ENCODE measurements around the gene PDE6B.

PDE6B gene

GRCh38 chr4:650461-650860, 25.1 kb downstream of the PDE6B start:
- TF ChIP-seq CTCF (IDR thresholded peaks at IDR 0.05; ENCODE audit: low read depth, low read length), result no peak
- no peak for DNase-seq (ENCODE audit: low read depth in 2 of 2)
- H3K4me3 ChIP-seq (replicated peaks in 1 of 2; ENCODE audit: low read depth in 2 of 2, low read length in 2 of 2), result no peak overlapping the region

- no peak for TF ChIP-seq CTCF (IDR thresholded peaks at IDR 0.05; ENCODE audit: low read depth, low read length)
- H3K4me3 ChIP-seq (replicated peaks in 1 of 2; ENCODE audit: low read depth in 2 of 2, low read length in 2 of 2), result no peak overlapping the region
- DNase-seq (ENCODE audit: low read depth in 2 of 2), result no peak
Measured at GRCh38 chr4:650951-651883, 25.8 kb downstream of the PDE6B start.

- TF ChIP-seq CTCF (IDR thresholded peaks at IDR 0.05; ENCODE audit: low read depth, low read length), result no peak
- no peak overlapping the region for H3K4me3 ChIP-seq (replicated peaks in 1 of 2; ENCODE audit: low read depth in 2 of 2, low read length in 2 of 2)
- no peak for DNase-seq (ENCODE audit: low read depth in 2 of 2)
Measured at GRCh38 chr4:651884-652642, 26.7 kb downstream of the PDE6B start.

- no peak for DNase-seq (ENCODE audit: low read depth in 2 of 2)
- no peak for TF ChIP-seq CTCF (IDR thresholded peaks at IDR 0.05; ENCODE audit: low read depth, low read length)
- H3K4me3 ChIP-seq (replicated peaks in 1 of 2; ENCODE audit: low read depth in 2 of 2, low read length in 2 of 2), result no peak overlapping the region
Measured at GRCh38 chr4:653080-653821, 27.9 kb downstream of the PDE6B start.

GRCh38 chr4:653831-654502, 28.6 kb downstream of the PDE6B start:
- DNase-seq (ENCODE audit: low read depth in 2 of 2), result no peak
- no peak for TF ChIP-seq CTCF (IDR thresholded peaks at IDR 0.05; ENCODE audit: low read depth, low read length)
- H3K4me3 ChIP-seq (replicated peaks in 1 of 2; ENCODE audit: low read depth in 2 of 2, low read length in 2 of 2), result no peak overlapping the region

GRCh38 chr4:654503-654845, 29.1 kb downstream of the PDE6B start:
- no peak for TF ChIP-seq CTCF (IDR thresholded peaks at IDR 0.05; ENCODE audit: low read depth, low read length)
- H3K4me3 ChIP-seq (replicated peaks in 1 of 2; ENCODE audit: low read depth in 2 of 2, low read length in 2 of 2), result no peak overlapping the region
- no peak for DNase-seq (ENCODE audit: low read depth in 2 of 2)

Measured in cardiac fibroblast (primary cell).